NCI-H69 (cell line): ENCODE results near the gene UBAC2.

ENCODE experiments used
- DNase-seq: peaks from one replicate; lab custom pipeline; 2025; lab: John Stamatoyannopoulos, UW

The UBAC2 gene

GRCh38 chr13:99313501-99313900, 112.8 kb downstream of the UBAC2 start:
- DNase-seq: peak; percentile 52

DNA sequence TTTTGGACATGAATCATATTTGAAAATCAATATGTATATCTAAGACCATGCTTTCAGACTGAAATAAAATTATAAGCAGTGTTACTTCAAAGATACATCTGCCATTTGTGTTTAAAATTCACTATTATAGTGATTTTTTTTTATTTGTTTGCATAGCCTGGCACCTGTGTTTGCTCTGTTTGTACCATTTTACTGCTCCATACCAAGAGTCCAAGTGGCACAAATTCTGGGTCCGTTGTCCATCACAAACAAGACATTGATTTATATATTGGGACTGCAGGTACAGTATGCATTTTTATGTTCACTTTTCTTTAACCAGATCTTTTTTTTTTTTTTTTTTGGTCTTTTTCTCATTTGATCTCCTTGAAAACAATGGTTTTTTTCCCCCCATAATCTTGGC, 113.3 kb downstream of the UBAC2 start:
- DNase-seq: no peak

GRCh38 chr13:99314640-99315176, 114.1 kb downstream of the UBAC2 start:
- DNase-seq: no peak

GRCh38 chr13:99315186-99315585, 114.5 kb downstream of the UBAC2 start:
- DNase-seq: no peak

- DNase-seq: no peak
Measured at GRCh38 chr13:99316224-99316623, 115.6 kb downstream of the UBAC2 start.

GRCh38 chr13:99316657-99317256, 116.1 kb downstream of the UBAC2 start:
- DNase-seq: peak; percentile 35

DNA sequence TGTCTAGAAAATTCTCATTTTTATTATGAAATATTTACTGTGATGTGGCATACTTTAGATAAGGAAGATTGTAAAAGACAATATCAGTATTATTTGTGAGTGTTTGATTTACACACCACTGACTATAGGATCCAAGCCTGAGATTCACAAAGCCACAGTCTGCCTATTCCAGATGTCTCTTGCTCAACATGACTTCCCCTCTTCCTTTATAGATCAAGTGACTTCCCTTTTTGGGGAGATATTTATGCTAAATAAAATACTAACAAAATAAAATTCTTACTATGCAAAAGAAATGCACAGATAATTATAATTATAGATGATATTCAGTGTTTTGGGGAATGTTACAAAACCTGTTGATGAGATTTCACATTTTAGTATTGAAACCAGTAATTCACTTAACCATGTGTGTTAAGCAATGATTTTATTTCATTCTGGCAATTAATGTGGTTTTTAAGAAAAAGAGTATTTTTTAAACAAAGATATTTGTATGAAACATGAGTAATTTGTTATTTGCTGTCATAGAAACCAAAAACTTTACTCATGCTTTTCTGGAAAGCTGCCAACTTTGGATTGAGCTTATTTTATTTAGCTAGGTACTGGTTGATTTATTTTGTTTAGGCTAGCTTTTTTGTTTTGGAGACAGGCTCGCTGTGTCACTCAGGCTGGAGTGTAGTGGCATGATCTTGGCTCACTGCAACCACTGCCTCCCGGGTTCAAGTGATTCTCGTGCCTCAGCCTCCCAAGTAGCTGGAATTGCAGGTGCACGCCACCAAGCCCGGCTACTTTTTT, 120.2 kb downstream of the UBAC2 start:
- DNase-seq: peak; percentile 9

DNA sequence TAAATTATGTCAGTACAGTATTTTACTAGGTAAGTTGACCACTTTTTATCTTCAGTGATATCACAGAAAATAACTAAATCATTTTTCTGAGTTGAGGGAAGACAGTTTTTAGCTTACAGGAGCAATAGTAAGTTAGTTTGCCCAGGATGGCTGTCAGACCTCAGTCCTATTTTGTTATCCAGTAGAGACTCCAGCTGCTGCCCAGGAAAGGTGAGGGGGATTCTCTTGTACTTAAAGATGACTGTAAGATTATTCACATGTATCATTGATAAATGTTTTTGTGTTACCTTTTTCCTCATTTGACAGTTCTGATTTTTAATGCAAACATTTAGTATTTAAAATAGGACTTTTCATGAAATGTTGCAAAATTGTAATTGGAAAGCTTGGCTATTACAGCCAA, 121.1 kb downstream of the UBAC2 start:
- DNase-seq: no peak

DNA sequence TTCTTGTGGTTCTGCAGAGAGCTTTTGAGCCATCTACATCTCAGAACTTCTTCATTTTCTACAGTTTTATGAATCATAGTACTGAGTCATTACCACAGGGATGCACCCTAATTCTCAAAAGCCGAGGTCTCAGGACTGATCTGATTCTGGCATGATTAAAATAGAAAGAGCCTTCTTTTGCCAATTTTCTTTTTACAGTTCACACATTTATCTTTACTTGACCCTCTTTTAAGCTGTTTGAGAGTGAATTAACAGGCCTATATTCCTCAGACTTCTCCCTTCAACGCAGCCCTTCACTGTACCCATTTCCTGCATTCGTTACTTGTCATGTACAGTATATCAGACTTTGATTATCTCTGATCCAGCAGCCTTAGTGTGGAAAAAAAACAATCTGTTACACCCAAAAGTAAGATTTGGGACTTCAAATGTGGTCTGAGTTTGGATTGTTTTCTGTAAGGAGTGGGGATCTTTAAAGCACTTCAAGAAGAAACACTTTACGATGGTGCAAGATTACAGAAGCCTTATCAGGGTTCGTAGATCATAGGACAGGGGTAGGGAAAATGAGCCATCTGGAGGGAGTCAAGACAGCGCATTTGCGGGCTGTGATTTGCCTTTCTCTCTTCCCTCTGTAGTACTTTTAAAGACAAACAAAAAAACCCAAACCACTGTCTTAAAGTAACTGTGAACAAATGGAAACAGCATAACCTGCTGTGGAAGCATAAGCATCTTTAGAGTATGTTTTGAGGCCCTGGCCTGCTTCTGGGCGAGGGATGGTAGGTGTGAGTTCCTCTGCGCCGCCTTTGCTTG, 121.8 kb downstream of the UBAC2 start:
- DNase-seq: no peak

GRCh38 chr13:99323488-99323887, 122.8 kb downstream of the UBAC2 start:
- DNase-seq: no peak

GRCh38 chr13:99326012-99326411, 125.4 kb downstream of the UBAC2 start:
- no peak for DNase-seq

GRCh38 chr13:99327126-99327525, 126.5 kb downstream of the UBAC2 start:
- no peak for DNase-seq

DNA sequence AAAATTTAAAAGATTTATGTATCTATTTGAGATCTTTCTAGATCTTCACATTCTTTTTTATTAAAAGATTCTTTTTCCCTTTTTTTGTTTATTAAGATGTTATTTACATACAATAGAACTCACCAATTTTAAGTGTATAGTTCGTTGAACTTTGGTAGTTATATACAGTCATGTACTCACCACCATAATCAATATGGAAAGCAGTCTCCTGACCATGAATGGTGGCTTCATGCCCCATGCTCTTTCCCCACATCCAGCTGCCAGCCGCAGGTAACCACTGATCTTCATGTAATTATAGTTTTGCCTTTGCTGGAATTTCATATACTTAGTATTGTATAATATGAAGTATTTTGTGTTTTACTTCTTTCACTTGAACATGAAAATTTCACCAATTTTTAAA, 127.1 kb downstream of the UBAC2 start:
- DNase-seq: no peak

DNA sequence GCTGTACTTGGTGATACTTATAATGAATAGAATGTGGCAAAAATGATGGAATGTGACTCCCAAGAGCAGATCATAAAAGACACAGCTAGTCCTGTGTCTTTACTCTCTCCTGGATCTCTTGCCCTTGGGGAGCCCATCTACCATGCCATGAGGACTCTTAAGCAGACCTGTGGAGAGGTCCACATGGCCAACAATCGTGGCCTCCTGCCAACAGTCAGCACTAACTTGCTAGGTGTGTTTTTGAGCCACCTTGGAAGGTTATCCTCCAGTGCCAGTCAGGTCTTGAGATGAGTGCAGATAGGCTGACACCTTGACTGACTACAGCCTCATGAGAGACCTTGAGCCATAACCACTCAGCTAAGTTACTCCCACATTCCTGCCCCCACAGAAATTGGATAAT, 128.8 kb downstream of the UBAC2 start:
- DNase-seq: no peak

DNA sequence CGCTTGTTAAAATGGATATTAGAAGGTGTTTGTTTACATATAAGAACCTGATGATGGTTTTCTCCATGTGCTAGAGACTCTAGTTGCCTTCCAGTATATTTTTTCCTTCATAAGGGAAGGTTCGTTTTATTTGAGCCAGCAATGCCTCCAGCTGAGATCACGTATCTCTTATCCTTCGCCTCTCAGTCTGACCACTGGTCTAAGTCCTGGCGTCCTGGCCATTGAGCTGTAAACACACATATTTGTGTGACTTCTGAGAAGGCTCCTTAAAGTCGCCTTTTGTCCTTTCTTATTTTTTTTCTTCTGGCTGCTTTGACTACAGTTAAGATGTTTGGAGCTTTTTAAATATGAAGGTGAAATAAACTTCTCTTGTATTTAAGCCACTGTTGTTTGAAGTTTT, 130.3 kb downstream of the UBAC2 start:
- no peak for DNase-seq

DNA sequence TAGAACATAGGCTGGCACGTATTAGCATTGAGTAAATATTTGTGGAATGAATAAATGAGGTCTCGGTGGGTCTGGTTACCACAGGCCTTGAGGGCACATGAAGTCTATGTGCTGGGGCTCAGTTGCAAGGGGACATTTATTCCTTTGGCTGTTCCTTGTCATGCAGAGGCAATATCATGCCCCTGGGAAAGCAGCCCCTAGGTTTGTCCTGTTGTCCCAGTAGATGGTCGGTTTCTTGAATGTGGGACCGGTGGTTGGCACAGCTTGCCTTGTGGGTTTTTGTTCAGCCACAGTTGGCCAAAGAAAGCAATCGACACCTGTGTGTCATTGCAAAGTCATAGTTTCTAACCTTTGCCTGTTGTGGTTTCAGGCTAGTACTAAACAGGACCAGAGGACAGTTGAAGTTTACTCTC, 131.2 kb downstream of the UBAC2 start:
- peak; percentile 16 for DNase-seq

DNA sequence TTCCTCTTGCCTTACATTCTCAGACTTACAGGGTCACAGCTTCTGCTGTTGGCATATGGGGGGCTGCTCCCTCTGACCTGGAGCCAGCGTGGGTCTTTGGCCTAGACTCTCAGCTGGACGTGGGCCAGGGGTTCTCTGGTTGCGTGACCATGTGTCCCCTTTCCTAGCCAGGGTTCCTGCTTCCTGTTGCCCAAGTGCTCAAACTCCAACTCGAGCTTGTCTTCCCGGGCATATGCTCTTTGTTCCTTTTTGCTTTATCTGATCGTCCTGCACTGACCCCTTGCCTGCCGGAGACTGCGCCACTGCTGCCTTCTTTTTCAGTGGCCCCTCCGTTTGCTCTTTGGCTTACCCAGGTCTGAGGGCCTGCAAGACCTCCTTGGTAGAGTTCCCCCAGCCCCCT, 131.8 kb downstream of the UBAC2 start:
- no peak for DNase-seq

GRCh38 chr13:99334221-99334620, 133.6 kb downstream of the UBAC2 start:
- DNase-seq: no peak

DNA sequence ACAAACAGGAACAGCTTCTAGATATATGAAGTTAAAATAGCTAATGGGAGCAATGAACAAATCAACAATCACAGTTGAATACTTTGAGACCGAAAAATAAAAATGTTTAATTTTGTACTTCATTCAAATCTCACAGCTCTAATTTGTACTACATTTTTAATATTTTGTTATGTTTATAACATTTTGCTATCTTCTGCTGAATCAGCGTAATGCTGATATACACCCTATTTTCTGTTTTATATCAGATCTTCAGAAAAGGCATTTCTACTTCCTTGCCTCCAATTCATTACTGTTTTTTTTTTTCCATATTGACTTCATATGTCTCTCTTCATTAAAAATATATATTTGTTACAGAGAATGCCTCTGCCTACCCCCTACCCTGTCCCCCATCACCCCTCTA, 134.4 kb downstream of the UBAC2 start:
- no peak for DNase-seq

GRCh38 chr13:99335603-99336002, 134.9 kb downstream of the UBAC2 start:
- no peak for DNase-seq

GRCh38 chr13:99339230-99339721, 138.6 kb downstream of the UBAC2 start:
- no peak for DNase-seq

DNA sequence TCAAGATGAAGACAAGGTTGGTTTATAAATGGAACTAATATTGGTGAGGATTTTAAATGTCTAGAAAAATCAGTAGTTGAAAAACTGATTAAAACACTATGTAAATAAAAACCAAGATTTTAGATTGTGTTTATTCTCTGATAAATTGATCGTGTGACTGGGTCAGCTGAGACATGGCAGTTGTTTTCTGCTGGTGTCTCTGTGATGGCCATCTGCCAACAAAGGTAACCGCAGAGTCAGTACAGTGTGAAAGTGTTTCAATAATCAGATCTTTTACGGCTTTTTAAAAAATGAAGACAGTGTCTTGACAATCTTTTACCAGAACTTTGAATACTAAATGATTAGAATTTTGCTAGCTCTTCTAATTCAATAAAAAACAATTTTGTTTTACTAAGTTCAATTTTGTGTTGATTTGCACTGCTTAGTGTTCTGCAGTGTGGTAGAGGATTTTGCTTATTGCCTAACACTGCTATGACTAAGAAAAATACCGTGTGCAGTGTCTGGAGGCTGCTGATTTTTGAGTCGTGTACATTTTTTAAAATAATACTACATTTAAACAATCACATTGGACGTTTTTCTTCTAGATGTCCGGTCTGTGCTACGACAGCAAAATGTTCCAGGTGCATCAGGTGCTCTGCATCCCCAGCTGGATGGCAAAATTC, 139.2 kb downstream of the UBAC2 start:
- DNase-seq: no peak
